Stimulated activated naive CD8-positive, alpha-beta T cell treated with anti-CD3 and anti-CD28 coated beads, Interleukin-15, Interleukin-2, amounts not matched to agents 100 ng/mL and 50 ng/mL, for 24 hours (primary cell): ENCODE measurements around the gene UQCRC1.
"Not testable (repeated sequence)": the region's sequence is repeated elsewhere in the genome, so short reads cannot be mapped to it uniquely, and the experiment has no call there.

Experiments
- H3K27ac Mint-ChIP-seq: one replicate; pipeline ENCODE4 v1.8.0; 2021; ENCODE audit warnings: mild to moderate bottlenecking, mixed read lengths
- H3K27me3 Mint-ChIP-seq: one replicate; pipeline ENCODE4 v1.8.0; 2021; ENCODE audit warnings: mixed read lengths
- H3K36me3 Mint-ChIP-seq: one replicate; pipeline ENCODE4 v1.8.0; 2021; ENCODE audit warnings: low read depth, mixed read lengths
- H3K4me1 Mint-ChIP-seq: one replicate; pipeline ENCODE4 v1.8.0; 2021; ENCODE audit warnings: low read depth, mixed read lengths
- H3K4me3 Mint-ChIP-seq: one replicate; pipeline ENCODE4 v1.8.0; 2021; ENCODE audit warnings: mild to moderate bottlenecking, mixed read lengths
- H3K9me3 Mint-ChIP-seq: one replicate; pipeline ENCODE4 v1.8.0; 2021; ENCODE audit warnings: mixed read lengths

UQCRC1 gene

DNA sequence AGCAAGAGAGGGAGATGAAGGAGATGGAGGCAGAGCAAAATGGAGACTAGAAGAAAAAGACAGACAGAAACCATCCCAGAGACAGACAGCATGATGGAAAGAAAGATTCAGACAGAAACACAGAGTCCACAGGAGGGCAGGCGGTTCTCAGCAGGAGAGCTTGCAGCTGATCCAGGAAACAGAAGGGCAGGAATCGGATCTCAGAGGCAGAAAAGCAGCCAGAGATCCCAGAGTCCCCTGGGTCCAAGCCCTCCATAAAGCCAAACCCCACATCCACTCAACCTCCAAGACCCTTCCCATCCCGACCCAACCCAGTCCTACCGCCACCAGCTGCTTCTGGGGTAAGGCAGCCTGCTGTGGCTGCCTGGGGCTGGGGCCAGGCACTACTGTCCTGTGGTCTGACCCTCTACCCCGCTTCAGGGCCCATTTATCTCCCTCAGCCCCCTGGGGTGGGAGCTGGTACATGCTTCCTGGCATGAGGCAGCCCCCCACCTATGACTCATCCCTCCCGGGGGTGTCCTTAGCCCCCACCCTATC lies 46.0 kb downstream of the UQCRC1 start, which contains the start of gene UCN2:
UCN2 (minus strand) TSS at position 400 of the 537 bp plus-strand sequence. CDS start 657 bp downstream, outside the sequence.
- Mint-ChIP-seq H3K27me3 (no peaks in the 10 kb centered on the region), H3K4me3 (no peak within 1 kb of the TSS), H3K4me1 (peaks cover 35% of the 10 kb centered on the region), H3K36me3 (no peaks in the 10 kb centered on the region), H3K27ac (peak within 1 kb of the TSS; percentile 73), H3K9me3 (no peaks in the 10 kb centered on the region)

DNA sequence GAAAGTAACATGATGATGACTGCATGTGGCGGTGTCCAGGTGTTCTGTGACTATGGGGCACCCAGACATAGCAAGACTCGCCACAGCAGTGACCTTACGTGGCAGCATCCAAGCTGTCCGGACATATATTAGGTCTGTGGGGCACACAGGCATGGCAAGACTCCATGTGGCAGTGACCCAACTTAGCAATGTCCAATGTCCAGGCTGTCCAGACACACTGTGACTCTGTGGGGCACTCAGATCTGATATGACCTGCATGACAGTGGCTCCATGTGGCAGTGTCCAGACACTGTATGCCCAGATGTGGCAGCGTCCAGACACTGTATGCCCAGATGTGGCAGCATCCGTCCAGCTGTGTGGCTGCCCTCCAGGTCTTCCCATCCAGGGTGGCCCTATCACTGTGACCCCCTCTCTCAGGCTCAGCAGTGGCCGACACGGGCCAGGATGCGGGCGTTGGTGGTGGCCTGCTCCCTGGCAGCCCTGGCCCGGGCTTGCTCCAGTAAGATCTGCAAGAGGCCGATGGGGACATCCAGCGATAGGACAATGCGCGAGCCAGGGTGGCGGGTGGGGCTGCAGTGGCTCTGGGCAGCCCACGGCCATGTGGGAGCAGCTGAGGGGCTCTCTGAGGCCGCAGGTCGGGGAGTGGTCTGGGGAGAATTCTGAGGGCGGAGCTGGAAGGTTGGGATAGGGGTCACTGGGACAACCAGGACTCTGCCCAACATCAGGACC lies 46.9 kb downstream of the UQCRC1 start:
- H3K4me3 Mint-ChIP-seq, result no peak overlapping the region
- no peaks in the 10 kb centered on the region for H3K27me3 Mint-ChIP-seq
- no peaks in the 10 kb centered on the region for H3K36me3 Mint-ChIP-seq
- no peaks in the 10 kb centered on the region for H3K9me3 Mint-ChIP-seq
- no peak overlapping the region for H3K27ac Mint-ChIP-seq
- H3K4me1 Mint-ChIP-seq, result peaks cover 41% of the 10 kb centered on the region

DNA sequence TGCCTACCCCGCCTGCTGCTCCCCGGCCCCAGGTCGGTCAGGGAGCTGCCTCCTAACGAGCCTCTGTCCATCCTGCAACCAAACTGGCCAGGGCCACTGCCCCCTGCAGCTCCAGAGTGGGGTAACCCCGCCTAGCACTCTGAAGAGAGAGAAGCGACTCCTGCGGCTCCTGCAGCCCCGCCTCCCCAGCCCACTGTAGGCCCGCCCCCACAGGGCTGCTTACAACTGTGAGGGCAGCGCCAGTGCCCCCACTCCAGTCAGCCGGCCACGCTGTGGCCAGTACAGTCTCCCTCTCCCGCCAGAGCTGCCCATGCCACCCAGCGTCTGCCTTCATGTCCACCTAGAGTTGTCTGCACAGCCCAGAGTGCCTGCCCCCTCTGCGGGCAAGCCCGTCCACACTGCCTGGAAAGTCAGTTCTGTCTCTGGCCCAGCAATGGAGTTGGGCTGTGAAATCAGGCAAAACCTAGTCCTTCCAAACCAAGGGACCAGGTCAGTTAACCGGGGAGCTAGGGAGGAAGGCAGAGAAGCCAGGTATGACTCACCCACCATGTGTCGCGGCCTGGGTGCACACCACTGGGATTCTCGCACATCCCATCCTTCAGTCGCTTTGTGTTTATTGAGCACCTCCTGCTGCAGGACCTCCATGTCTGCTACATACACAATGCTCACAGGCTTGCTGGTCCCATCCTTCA lies 48.3 kb downstream of the UQCRC1 start:
- Mint-ChIP-seq H3K36me3 (no peaks in the 10 kb centered on the region), H3K9me3 (no peaks in the 10 kb centered on the region), H3K4me3 (no peak overlapping the region), H3K27me3 (no peaks in the 10 kb centered on the region), H3K4me1 (peaks cover 49% of the 10 kb centered on the region), H3K27ac (no peak overlapping the region)

GRCh38 chr3:48560648-48561018 lies 48.8 kb downstream of the UQCRC1 start:
- Mint-ChIP-seq H3K27ac (no peak overlapping the region), H3K27me3 (no peaks in the 10 kb centered on the region), H3K36me3 (no peaks in the 10 kb centered on the region), H3K9me3 (no peaks in the 10 kb centered on the region), H3K4me3 (no peak overlapping the region), H3K4me1 (peaks cover 47% of the 10 kb centered on the region)

- H3K27ac Mint-ChIP-seq, result peak overlapping the region; percentile 73
- H3K4me3 Mint-ChIP-seq, result peak overlapping the region; percentile 87
- no peaks in the 10 kb centered on the region for H3K9me3 Mint-ChIP-seq
- H3K27me3 Mint-ChIP-seq, result no peaks in the 10 kb centered on the region
- no peaks in the 10 kb centered on the region for H3K36me3 Mint-ChIP-seq
- peaks cover 43% of the 10 kb centered on the region for H3K4me1 Mint-ChIP-seq
These were observed 50.8 kb downstream of the UQCRC1 start for GRCh38 chr3:48558493-48559134.

- H3K36me3 Mint-ChIP-seq, result no peaks in the 10 kb centered on the region
- no peaks in the 10 kb centered on the region for H3K27me3 Mint-ChIP-seq
- H3K4me3 Mint-ChIP-seq, result peak within 1 kb of the TSS; percentile 87
- peaks cover 37% of the 10 kb centered on the region for H3K4me1 Mint-ChIP-seq
- peak within 1 kb of the TSS; percentile 92 for H3K27ac Mint-ChIP-seq
- no peaks in the 10 kb centered on the region for H3K9me3 Mint-ChIP-seq
These were observed 52.4 kb downstream of the UQCRC1 start, which contains the start of gene PFKFB4 for GRCh38 chr3:48556796-48557626. TSS of gene PFKFB4 (minus strand) at chr3:48556803. CDS start at chr3:48556777, 26 bp downstream.

DNA sequence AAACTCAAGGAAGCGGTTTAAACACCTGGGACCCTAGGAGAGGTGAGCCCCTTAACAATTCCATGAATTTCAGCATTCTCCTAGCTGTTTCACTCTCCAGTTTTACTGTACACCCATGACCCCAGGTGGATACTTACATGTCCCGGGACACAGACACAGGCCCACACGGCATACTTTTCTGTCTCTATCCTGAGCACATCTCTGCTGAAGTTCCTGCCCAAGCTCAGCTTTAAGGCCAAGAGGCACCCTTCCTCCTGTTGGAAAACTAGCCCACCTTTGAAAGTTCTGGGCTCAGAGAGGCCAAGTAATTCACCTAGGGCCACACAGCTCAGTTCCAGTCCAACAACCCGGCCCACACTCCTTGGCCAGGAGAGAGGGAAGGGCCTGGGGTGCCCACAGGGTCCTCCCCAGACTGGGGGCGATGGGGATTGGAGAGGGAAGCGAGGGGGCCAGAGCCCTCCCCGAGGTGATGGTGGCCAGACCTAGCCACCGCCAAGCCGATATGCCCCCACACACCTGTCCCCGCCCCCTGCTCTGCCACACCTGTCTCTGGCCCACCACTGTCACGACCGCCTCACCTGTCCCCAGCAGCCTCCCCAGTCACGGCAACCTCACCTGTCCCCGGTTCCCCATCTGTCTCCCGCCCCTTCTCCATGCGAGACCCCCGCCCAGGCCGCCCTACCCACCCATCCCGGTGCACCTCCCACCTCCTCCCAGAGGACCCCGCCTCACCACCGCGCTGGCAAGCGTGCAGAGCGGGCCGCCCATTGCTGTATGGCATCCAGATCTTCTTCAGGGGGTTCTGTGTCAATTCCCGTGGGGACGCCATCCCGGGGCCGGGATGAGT lies 53.3 kb downstream of the UQCRC1 start:
- H3K36me3 Mint-ChIP-seq, result no peaks in the 10 kb centered on the region
- peak overlapping the region; percentile 92 for H3K27ac Mint-ChIP-seq
- peaks cover 35% of the 10 kb centered on the region for H3K4me1 Mint-ChIP-seq
- H3K4me3 Mint-ChIP-seq, result peak overlapping the region; percentile 87
- no peaks in the 10 kb centered on the region for H3K27me3 Mint-ChIP-seq
- H3K9me3 Mint-ChIP-seq, result no peaks in the 10 kb centered on the region

DNA sequence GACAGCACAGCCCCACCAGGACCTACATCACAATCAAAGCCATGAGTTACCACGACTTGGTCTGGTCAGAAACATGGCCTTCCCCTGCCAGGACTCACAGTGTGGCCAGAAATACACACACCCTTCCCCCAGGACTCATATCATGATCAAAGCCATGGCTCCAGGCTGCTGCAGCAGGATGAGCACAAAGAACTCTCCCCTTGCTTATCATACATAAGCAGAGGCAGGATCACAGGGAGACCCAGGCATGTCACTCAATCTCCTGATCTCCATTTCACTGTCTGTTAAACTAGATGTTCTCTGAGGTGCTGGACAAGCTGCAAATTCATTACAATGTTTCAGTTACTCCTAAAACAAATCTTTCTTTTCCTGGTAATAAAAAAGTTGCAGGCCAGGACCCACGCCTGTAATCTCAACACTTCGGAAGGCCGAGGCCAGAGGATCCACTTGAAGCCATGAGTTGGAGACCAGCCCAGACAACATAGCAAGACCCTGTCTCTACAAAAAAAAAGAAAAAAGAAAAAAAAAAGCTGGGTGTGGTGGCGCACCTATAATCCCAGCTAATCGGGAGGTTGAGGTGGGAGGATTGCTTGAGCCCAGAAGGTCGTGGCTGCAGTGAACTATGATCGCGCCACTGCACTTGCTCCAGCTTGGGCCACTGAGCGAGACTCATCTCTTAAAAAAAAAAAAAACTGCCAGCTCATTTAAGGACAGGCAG lies 54.1 kb downstream of the UQCRC1 start:
- H3K27ac Mint-ChIP-seq, result peak overlapping the region; percentile 53
- peaks cover 30% of the 10 kb centered on the region for H3K4me1 Mint-ChIP-seq
- H3K4me3 Mint-ChIP-seq, result peak overlapping the region; percentile 87
- H3K36me3 Mint-ChIP-seq, result no peaks in the 10 kb centered on the region
- H3K27me3 Mint-ChIP-seq, result no peaks in the 10 kb centered on the region
- no peaks in the 10 kb centered on the region for H3K9me3 Mint-ChIP-seq

- no peaks in the 10 kb centered on the region for H3K9me3 Mint-ChIP-seq
- no peak overlapping the region for H3K4me3 Mint-ChIP-seq
- H3K36me3 Mint-ChIP-seq, result no peaks in the 10 kb centered on the region
- H3K4me1 Mint-ChIP-seq, result peaks cover 27% of the 10 kb centered on the region
- no peak overlapping the region for H3K27ac Mint-ChIP-seq
- no peaks in the 10 kb centered on the region for H3K27me3 Mint-ChIP-seq
These were observed 55.3 kb downstream of the UQCRC1 start for GRCh38 chr3:48553886-48554845.

DNA sequence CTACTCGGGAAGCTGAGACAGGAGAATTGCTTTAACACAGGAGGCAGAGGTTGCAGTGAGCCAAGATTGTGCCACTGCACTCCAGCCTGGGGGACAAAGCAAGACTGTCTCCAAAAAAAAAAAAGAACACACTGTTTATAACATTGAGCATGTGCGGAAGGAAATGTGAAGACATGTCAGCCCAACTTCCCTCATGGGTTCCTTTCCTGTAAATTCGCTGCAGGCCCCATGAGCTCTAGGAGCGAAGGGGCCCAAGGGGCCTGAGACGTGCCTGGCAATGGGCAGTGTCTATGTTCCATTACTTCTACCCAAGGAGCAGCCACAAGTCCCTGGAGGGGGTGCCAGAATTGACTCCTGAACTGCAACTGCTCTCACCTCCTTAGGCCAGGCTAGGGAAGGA lies 56.1 kb downstream of the UQCRC1 start:
- H3K27ac Mint-ChIP-seq, result no peak overlapping the region
- H3K27me3 Mint-ChIP-seq, result no peaks in the 10 kb centered on the region
- no peaks in the 10 kb centered on the region for H3K9me3 Mint-ChIP-seq
- H3K4me1 Mint-ChIP-seq, result peaks cover 23% of the 10 kb centered on the region
- H3K36me3 Mint-ChIP-seq, result no peaks in the 10 kb centered on the region
- no peak overlapping the region for H3K4me3 Mint-ChIP-seq

GRCh38 chr3:48552111-48552951 lies 57.1 kb downstream of the UQCRC1 start:
- Mint-ChIP-seq H3K9me3 (no peaks in the 10 kb centered on the region), H3K27ac (no peak overlapping the region), H3K4me1 (peaks cover 16% of the 10 kb centered on the region), H3K27me3 (no peaks in the 10 kb centered on the region), H3K36me3 (peaks cover 3% of the 10 kb centered on the region), H3K4me3 (no peak overlapping the region)

- not testable (repeated sequence) for H3K4me3 Mint-ChIP-seq, H3K27me3 Mint-ChIP-seq, H3K27ac Mint-ChIP-seq, H3K9me3 Mint-ChIP-seq, H3K36me3 Mint-ChIP-seq
- peaks cover 12% of the 10 kb centered on the region for H3K4me1 Mint-ChIP-seq
These were observed 57.8 kb downstream of the UQCRC1 start for GRCh38 chr3:48551651-48552050.
